GM12878 (cell line): ENCODE results near the gene TSPAN16.

ENCODE experiments used
- BCL3 ChIP-seq: IDR thresholded peaks from 2 replicates; pipeline ENCODE4 v1.6.1; 2011; ENCODE audit warnings: borderline replicate concordance, low read depth, mild to moderate bottlenecking, moderate library complexity, low read length; ENCODE audit not compliant: insufficient read depth, poor library complexity, severe bottlenecking
- HCFC1 ChIP-seq: fragments of 150-350 bp; IDR thresholded peaks from 2 replicates; pipeline ENCODE4 v1.6.1; 2014; ENCODE audit warnings: low read length
- HDAC2 ChIP-seq: fragments of 200-600 bp; sonication (generic); IDR thresholded peaks from 2 replicates; pipeline ENCODE4 v1.6.1; 2017
- JUND ChIP-seq: IDR thresholded peaks from 2 replicates; pipeline ENCODE4 v1.6.1; 2012; ENCODE audit warnings: low read depth, mild to moderate bottlenecking, low read length, improper control_type of control experiment, moderate library complexity
- POLR2A ChIP-seq: IDR thresholded peaks from 2 replicates; pipeline ENCODE4 v1.6.1; 2011; ENCODE audit warnings: low read depth, mild to moderate bottlenecking, low read length
- RFX5 ChIP-seq: IDR thresholded peaks from 2 replicates; pipeline ENCODE4 v1.6.1; 2011; ENCODE audit warnings: low read depth, low read length, improper control_type of control experiment
- USF2 ChIP-seq: IDR thresholded peaks from 2 replicates; pipeline ENCODE4 v1.6.1; 2011; ENCODE audit warnings: low read depth, low read length, improper control_type of control experiment, borderline replicate concordance
- TF ChIP-seq, protein P1 (sequence below): IDR thresholded peaks from 2 replicates; pipeline ENCODE4 v1.6.1; 2011; ENCODE audit warnings: borderline replicate concordance, low read depth, mild to moderate bottlenecking, moderate library complexity, mixed read lengths, low read length; ENCODE audit not compliant: insufficient read depth; ENCODE audit errors: extremely low read length
- TF ChIP-seq, protein P2 (sequence below): IDR thresholded peaks from 2 replicates; pipeline ENCODE4 v1.6.1; 2012; ENCODE audit warnings: low read depth, low read length, improper control_type of control experiment
- TF ChIP-seq, protein P3 (sequence below), 3 experiments: IDR thresholded peaks in 2 of 3; conservative IDR thresholded peaks in 1 of 3; 2 replicates each; pipeline ENCODE4 v1.5.1; 2011; ENCODE audit warnings: low read depth in 3 of 3, low read length in 3 of 3, mild to moderate bottlenecking in 3 of 3, control low read depth in 2 of 3, moderate library complexity in 2 of 3, inconsistent platforms in 1 of 3, mixed read lengths in 1 of 3; ENCODE audit not compliant: control insufficient read depth in 2 of 3, insufficient read depth in 1 of 3; ENCODE audit errors: extremely low read depth in 1 of 3
- TF ChIP-seq, protein P4 (sequence below): fragments of 450-650 bp; IDR thresholded peaks from 2 replicates; pipeline ENCODE4 v1.6.1; 2017; ENCODE audit warnings: antibody characterized with exemption, mild to moderate bottlenecking, moderate library complexity

DNA sequence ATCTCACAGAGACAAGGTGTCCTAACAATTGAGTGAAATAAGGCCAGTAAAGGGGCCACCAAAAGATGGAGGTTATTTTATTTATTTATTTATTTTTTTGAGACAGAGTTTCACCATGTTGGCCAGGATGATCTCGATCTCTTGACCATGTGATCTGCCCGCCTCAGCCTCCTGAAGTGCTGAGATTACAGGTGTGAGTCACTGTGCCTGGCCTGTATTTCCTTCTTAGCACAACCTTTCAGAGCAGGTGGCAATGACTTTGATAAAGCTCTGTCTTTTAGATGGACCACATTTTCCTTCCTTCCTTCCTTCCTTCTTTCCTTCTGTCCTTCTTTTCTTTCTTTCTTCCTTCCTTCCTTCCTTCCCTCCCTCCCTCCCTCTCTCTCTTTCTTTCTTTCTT, 22.7 kb upstream of the TSPAN16 start:
- TF ChIP-seq POLR2A (no peak), JUND (no peak), USF2 (no peak), RFX5 (no peak), HCFC1 (no peak), HDAC2 (no peak), BCL3 (no peak)
- TF ChIP-seq, protein P1, sequence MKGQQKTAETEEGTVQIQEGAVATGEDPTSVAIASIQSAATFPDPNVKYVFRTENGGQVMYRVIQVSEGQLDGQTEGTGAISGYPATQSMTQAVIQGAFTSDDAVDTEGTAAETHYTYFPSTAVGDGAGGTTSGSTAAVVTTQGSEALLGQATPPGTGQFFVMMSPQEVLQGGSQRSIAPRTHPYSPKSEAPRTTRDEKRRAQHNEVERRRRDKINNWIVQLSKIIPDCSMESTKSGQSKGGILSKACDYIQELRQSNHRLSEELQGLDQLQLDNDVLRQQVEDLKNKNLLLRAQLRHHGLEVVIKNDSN, result no peak
- TF ChIP-seq, protein P2, sequence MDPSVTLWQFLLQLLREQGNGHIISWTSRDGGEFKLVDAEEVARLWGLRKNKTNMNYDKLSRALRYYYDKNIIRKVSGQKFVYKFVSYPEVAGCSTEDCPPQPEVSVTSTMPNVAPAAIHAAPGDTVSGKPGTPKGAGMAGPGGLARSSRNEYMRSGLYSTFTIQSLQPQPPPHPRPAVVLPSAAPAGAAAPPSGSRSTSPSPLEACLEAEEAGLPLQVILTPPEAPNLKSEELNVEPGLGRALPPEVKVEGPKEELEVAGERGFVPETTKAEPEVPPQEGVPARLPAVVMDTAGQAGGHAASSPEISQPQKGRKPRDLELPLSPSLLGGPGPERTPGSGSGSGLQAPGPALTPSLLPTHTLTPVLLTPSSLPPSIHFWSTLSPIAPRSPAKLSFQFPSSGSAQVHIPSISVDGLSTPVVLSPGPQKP, result no peak
- TF ChIP-seq, protein P3, sequence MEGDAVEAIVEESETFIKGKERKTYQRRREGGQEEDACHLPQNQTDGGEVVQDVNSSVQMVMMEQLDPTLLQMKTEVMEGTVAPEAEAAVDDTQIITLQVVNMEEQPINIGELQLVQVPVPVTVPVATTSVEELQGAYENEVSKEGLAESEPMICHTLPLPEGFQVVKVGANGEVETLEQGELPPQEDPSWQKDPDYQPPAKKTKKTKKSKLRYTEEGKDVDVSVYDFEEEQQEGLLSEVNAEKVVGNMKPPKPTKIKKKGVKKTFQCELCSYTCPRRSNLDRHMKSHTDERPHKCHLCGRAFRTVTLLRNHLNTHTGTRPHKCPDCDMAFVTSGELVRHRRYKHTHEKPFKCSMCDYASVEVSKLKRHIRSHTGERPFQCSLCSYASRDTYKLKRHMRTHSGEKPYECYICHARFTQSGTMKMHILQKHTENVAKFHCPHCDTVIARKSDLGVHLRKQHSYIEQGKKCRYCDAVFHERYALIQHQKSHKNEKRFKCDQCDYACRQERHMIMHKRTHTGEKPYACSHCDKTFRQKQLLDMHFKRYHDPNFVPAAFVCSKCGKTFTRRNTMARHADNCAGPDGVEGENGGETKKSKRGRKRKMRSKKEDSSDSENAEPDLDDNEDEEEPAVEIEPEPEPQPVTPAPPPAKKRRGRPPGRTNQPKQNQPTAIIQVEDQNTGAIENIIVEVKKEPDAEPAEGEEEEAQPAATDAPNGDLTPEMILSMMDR (IDR thresholded peaks at IDR 0.05 in 2 of 3, conservative IDR thresholded peaks at IDR 0.05 in 1 of 3; ENCODE audit: control insufficient read depth in 2 of 3, extremely low read depth in 1 of 3, insufficient read depth in 1 of 3, low read depth in 3 of 3, low read length in 3 of 3), result no peak
- TF ChIP-seq, protein P4, sequence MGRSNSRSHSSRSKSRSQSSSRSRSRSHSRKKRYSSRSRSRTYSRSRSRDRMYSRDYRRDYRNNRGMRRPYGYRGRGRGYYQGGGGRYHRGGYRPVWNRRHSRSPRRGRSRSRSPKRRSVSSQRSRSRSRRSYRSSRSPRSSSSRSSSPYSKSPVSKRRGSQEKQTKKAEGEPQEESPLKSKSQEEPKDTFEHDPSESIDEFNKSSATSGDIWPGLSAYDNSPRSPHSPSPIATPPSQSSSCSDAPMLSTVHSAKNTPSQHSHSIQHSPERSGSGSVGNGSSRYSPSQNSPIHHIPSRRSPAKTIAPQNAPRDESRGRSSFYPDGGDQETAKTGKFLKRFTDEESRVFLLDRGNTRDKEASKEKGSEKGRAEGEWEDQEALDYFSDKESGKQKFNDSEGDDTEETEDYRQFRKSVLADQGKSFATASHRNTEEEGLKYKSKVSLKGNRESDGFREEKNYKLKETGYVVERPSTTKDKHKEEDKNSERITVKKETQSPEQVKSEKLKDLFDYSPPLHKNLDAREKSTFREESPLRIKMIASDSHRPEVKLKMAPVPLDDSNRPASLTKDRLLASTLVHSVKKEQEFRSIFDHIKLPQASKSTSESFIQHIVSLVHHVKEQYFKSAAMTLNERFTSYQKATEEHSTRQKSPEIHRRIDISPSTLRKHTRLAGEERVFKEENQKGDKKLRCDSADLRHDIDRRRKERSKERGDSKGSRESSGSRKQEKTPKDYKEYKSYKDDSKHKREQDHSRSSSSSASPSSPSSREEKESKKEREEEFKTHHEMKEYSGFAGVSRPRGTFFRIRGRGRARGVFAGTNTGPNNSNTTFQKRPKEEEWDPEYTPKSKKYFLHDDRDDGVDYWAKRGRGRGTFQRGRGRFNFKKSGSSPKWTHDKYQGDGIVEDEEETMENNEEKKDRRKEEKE, result no peak
